Astrocyte of the spinal cord (primary cell): ENCODE results near the gene SEPTIN3.
A peak's percentile ranks its signal among the peaks of the same experiment; 100 is the strongest.

Experiments used
- DNase-seq: peaks from one replicate; pipeline ENCODE4 v3.0.0; 2011; ENCODE audit warnings: low read depth, low spot score
- H3K4me3 ChIP-seq: 2 replicates; pipeline ENCODE4 v1.5.1; 2011; ENCODE audit warnings: low read depth, mild to moderate bottlenecking, low read length, moderate library complexity
- in situ Hi-C: cut with HindIII; loops from 2 replicates; pipeline ENCODE4 v1.10.0; 2017; ENCODE audit warnings: low sequenced_read_pairs
- TF ChIP-seq, protein P1 (sequence below): IDR thresholded peaks from 2 replicates; pipeline ENCODE4 v1.5.1; 2012; ENCODE audit warnings: low read depth, mild to moderate bottlenecking, low read length, inconsistent platforms

Gene SEPTIN3

DNA sequence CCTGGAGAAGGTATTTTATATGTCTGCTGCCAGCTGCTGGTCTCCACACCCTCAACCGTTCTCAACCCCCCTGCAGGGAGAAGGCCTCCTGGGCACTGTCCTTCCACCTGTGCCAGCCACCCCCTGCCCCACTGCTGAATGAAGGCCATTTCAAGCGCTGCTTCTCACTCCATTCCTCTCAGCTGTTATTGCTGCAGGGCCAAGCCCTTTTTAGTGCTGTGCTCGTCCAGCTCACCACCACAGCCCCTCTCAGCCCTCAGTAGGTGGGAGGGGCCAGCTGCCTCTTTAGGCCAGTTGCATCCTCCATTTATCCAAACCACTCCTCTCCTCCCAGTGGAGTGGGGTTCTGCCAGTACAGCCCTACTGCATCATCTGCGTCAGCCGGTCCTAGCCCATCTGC, 27.6 kb downstream of the SEPTIN3 start:
- H3K4me3 ChIP-seq: no peak overlapping the region
- DNase-seq: no peak
- in situ Hi-C loops: no loop called here
- TF ChIP-seq, protein P1, sequence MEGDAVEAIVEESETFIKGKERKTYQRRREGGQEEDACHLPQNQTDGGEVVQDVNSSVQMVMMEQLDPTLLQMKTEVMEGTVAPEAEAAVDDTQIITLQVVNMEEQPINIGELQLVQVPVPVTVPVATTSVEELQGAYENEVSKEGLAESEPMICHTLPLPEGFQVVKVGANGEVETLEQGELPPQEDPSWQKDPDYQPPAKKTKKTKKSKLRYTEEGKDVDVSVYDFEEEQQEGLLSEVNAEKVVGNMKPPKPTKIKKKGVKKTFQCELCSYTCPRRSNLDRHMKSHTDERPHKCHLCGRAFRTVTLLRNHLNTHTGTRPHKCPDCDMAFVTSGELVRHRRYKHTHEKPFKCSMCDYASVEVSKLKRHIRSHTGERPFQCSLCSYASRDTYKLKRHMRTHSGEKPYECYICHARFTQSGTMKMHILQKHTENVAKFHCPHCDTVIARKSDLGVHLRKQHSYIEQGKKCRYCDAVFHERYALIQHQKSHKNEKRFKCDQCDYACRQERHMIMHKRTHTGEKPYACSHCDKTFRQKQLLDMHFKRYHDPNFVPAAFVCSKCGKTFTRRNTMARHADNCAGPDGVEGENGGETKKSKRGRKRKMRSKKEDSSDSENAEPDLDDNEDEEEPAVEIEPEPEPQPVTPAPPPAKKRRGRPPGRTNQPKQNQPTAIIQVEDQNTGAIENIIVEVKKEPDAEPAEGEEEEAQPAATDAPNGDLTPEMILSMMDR: no peak

DNA sequence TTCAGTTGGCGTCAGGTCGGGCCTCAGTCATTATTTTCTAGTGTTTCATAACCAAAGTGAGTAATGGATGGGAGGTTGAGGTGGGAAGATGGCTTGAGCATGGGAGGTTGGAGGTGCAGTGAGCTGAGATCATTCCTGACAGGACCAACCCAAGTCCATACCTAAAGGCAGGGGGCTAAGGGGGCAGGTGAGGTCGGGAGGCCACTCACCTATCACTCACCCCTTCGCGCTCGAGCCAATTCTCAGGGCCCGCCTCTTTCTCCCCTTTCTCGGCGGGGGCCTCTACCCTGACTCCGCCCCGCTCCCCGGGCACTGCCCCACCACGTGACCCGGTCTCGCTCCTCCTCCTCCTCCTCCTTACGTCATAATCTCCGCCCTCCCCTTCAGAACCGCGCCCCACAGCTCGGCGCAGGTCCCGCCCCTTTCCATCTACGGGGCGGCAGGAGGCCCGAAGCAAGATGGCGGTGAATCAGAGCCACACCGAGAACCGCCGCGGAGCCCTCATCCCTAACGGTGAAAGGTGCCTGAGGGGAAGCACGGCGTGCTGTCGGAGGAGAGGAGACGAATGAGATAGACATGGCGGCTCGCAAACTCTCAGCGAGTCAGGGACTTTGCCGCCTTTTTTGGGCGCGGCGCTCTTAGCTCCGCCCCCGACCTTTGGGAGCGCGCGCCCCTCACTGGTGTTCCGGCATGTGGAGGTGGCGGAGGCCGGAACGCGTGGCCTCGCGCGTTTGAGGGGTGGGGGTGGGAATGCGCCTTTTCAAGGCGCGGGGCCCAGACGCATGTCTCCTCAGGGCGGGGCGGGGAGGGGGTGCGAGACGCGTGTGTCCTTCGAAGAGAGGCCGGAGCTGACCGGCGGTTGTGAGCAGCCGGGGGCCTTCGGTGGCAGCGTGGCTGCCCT, 29.4 kb downstream of the SEPTIN3 start, which contains the start of gene WBP2NL:
WBP2NL (plus strand) TSS at position 428 of the 901 bp plus-strand sequence; CDS start at position 459, 31 bp downstream.
- TF ChIP-seq, protein P1: no peak
- H3K4me3 ChIP-seq: peak within 1 kb of the TSS; percentile 44
- in situ Hi-C loops: no loop called here
- peak; percentile 80 for DNase-seq

DNA sequence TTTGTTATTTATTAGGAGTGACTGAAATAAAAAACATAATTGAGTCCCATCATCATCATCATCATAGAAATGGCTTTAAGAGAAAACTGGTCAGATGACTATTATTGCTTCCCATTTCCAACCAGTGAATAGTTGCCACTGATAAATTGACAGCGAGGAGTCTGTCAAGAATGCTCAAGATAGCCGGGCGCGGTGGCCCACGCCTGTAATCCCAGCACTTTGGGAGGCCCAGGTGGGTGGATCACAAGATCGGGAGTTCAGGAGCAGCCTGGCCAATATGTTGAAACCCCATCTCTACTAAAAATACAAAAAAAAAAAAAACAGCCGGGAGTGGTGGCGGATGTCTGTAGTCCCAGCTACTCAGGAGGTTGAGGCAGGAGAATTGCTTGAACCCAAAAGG, 31.2 kb downstream of the SEPTIN3 start:
- TF ChIP-seq, protein P1: no peak
- in situ Hi-C loops: no loop called here
- H3K4me3 ChIP-seq: no peak overlapping the region
- no peak for DNase-seq

DNA sequence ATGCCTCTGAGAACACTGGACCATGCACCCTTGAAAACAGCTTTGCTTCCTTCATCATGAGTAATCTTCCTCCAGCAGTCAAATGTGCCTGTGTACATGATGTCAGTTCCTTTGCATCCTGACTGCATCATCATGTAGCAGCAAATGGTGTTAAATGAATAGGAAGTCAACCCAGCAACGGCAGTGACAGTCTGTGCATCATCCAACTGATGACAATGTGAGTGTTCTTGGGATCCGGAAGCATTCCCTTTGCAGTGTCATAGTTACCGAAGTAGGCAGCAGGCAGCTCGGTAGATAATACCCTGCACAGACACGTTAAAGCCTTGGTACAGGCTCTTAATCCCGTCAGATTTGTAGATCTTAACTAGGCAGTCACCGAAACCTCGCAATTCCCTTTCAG, 31.9 kb downstream of the SEPTIN3 start:
- in situ Hi-C loops: no loop called here
- TF ChIP-seq, protein P1: no peak
- DNase-seq: no peak
- H3K4me3 ChIP-seq: no peak overlapping the region

DNA sequence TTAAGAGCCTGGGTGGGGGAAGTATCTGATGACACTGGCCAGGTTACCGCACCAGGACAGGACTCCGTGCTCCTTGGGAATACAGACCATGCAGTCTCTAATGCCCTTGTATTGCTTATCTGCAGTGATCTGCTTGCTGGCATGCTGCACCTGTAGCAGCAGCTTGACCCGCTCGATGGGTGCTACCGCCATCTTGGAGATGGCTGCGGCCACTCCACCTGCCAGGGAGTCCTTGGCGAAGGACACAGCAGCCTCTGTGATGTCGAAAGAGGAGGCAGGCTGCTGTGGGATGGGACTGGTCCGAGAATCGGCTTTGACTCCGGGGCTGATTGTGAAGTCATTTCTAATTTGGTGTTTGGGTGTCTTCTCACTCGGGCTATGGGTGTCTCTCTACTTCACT, 32.5 kb downstream of the SEPTIN3 start:
- TF ChIP-seq, protein P1: no peak
- no peak for DNase-seq
- H3K4me3 ChIP-seq: no peak overlapping the region
- in situ Hi-C loops: no loop called here

DNA sequence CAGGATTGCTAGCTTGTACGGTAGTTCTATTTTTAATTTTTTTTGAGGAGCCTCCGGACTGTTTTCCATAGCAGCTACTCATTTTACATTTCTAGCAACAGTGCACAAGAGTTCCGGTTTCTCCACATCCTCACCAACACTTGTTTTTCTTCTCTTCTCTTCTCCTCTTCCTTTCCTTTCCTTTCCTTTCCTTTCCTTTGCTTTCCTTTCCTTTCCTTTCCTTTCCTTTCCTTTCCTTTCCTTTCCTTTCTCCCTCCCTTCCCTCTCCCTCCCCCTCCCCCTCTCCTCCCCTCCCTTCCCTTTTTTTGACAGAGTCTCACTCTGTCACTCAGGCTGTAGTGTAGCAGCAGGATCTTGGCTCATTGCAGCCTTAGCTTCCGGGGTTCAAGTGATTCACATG, 38.7 kb downstream of the SEPTIN3 start:
- TF ChIP-seq, protein P1: no peak
- in situ Hi-C loops: no loop called here
- H3K4me3 ChIP-seq: no peak overlapping the region
- no peak for DNase-seq
